Measurements from ENCODE around the gene GRIP2.

DNA sequence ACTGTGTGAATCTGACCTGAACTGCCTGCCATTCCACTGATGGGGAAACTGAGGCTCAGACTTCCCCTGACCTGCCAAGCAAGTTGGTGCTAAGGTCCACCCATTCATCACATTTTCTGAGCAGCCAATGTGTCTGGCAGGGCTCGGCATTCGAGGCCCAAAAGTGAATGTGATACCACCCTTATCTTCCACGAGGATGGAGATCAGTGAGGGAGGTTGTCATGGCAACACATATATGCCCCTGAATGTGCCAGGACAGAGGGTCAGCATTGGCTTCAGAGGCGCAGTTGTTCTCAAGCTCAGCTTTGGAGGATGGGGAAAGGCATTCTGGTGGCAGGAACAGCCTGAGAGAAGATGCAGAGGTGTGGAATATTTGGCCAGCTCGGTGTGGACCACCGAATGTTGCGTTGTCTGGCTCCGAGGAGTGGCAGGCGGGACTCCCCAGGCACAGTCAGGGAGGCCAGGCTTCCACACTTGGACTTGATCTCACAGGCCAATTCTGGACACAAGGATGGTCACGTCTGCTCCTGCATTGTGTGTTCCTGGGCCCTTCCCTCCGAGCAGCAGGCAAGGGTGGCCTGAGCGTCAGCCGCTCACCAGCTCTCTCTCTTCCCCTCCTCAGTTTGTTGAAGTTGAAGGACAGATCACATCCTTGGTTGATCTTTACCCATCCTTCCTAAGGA is 63.4 kb downstream of the GRIP2 start:
- TF ChIP-seq RAD21 (IDR thresholded peaks at IDR 0.05; ENCODE audit: low read length), result no peak
- TF ChIP-seq POLR2A (IDR thresholded peaks at IDR 0.05; ENCODE audit: low read depth, low read length), result no peak
- no peak for TF ChIP-seq CTCF (conservative IDR thresholded peaks at IDR 0.05; ENCODE audit: low read depth, low read length)
- no peak for TF ChIP-seq MAFK (IDR thresholded peaks at IDR 0.05; ENCODE audit: low read depth, low read length)
- no peak for TF ChIP-seq NFE2L2 (IDR thresholded peaks at IDR 0.05; ENCODE audit: low read depth, low read length)
- no peak for TF ChIP-seq ELK1 (IDR thresholded peaks at IDR 0.05; ENCODE audit: borderline replicate concordance, low read depth, low read length)
- no peak for TF ChIP-seq MAZ (IDR thresholded peaks at IDR 0.05; ENCODE audit: borderline replicate concordance, low read depth, low read length)
- no peak for TF ChIP-seq BHLHE40 (IDR thresholded peaks at IDR 0.05; ENCODE audit: low read depth, low read length)
- TF ChIP-seq CHD1 (IDR thresholded peaks at IDR 0.05; ENCODE audit: low read depth, low read length), result no peak
- no peak for TF ChIP-seq CEBPB (IDR thresholded peaks at IDR 0.05; ENCODE audit: low read depth, low read length)

Measured in IMR-90 (cell line).